Mononuclear cell (primary cell): ENCODE results near the gene NPAS1. TPM values are rescaled to one million over a fixed set of nuclear protein-coding genes. Genes with fewer than 3 reads are reported as not detected.
"Not testable (repeated sequence)": the region's sequence is repeated elsewhere in the genome, so short reads cannot be mapped to it uniquely, and the experiment has no call there.

ENCODE experiments used
- H3K27me3 ChIP-seq: 2 replicates; pipeline ENCODE4 v1.6.0; 2011; ENCODE audit warnings: low read length, control low read depth; ENCODE audit not compliant: insufficient read depth
- H3K4me1 ChIP-seq: 2 replicates; pipeline ENCODE4 v1.5.1; 2011; ENCODE audit warnings: mild to moderate bottlenecking, low read length, control low read depth; ENCODE audit not compliant: insufficient read depth
- H3K4me3 ChIP-seq: 2 replicates; pipeline ENCODE4 v1.5.1; 2011; ENCODE audit warnings: mild to moderate bottlenecking, low read length, moderate library complexity
- H3K9me3 ChIP-seq: 2 replicates; pipeline ENCODE4 v1.5.1; 2011; ENCODE audit warnings: low read depth, mild to moderate bottlenecking, control low read depth, low read length
- total RNA-seq: library from RNA; depleted of rRNA; stranded (reverse); fragments of >200 nt; gene quantifications from one replicate; pipeline ENCODE4 v1.2.3, GENCODE V29; 2012

The NPAS1 gene
- total RNA-seq, 1 donor, result 0.10 TPM

GRCh38 chr19:47002106-47002766 lies 17.4 kb upstream of the NPAS1 start:
- Histone ChIP-seq H3K9me3 (no peaks in the 10 kb centered on the region), H3K27me3 (peaks cover 3% of the 10 kb centered on the region), H3K4me3 (no peak overlapping the region), H3K4me1 (no peaks in the 10 kb centered on the region)

DNA sequence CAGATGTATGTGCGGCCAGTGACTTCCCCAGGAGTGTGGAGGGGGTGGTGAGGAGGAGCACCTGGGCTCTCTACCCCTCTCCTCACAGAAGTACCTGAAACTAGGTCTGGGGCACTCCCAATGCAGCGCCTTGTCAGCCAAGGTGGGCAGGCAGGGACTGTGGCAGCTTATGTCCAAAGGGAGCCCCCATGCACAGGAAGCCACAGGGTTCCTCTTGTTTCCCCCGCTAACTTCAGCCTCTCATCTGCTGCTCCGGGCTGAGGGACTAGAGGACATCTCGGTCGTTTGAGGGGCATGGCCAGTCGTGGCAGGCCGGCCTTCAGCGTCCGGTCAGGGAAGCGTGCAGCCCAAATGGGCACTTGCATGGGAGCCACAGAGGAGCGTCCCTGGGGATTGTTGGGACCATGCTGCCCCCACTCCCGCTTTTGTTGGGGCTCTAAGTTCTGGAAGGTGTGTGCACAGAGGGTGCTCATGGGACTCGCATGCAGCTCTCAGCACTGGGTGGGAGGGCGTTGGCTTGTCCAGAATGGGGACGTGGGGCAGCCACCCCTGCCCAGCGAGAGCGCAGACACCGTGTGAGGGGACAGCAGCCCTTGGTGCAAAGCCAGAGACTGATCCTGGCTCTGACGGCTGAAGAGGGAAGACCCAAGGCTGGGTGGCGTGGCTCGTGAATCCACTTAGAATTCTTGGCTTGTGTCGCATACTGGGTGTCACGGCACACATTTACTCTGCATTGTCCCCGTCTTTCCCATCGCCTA lies 16.6 kb upstream of the NPAS1 start:
- Histone ChIP-seq H3K27me3 (peaks cover 3% of the 10 kb centered on the region), H3K4me3 (no peak overlapping the region), H3K9me3 (no peaks in the 10 kb centered on the region), H3K4me1 (no peaks in the 10 kb centered on the region)

GRCh38 chr19:47003611-47004465 lies 15.8 kb upstream of the NPAS1 start:
- H3K4me3 ChIP-seq, result no peak overlapping the region

DNA sequence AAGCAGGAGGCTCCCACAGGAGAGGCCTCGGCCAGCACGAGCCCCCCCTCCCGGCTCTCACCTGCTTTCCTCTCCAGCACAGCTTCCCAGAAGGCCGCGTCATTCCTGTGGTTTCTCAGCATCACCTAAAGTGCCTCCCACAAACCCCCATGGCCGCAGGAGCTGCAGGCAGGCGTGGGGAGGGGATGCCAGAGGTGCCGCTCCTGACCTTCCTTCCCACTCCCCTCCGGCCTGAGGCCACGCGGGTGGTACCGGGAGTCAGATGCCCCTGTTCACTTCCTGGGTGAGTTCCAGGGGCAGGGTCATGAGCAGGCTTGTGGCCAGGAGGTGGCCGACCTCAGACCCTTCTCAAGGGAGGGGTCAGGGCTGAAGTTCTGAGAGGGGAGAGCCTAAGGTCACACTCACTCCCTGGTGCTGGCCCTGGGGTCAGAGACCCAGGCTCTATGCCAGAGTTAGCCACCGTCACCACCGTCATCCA lies 14.4 kb upstream of the NPAS1 start:
- H3K4me1 ChIP-seq, result no peaks in the 10 kb centered on the region
- peaks cover 3% of the 10 kb centered on the region for H3K27me3 ChIP-seq
- no peak overlapping the region for H3K4me3 ChIP-seq
- no peaks in the 10 kb centered on the region for H3K9me3 ChIP-seq

More at GRCh38 chr19:47003611-47004465, 15.8 kb upstream of the NPAS1 start:
- Histone ChIP-seq H3K9me3 (no peaks in the 10 kb centered on the region), H3K27me3 (peaks cover 3% of the 10 kb centered on the region), H3K4me1 (no peaks in the 10 kb centered on the region)

DNA sequence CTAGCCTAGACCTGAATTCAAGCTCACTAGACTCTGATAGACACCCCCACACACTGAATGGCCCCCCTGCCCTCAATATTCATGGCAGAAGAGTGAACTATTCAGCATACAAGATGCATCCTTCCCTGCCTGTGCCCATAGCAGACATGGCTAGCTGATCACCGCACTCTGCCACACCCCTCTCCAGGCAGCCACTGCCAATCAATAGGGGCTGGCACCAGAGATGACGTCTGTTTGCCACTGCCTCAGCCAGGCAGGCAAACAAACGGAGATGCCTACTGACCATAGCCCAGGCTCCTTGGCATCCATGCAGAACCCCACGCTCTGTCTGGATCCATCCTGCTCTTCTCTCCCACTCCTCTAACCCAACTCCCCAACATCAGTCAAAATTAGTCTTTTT lies 13.8 kb upstream of the NPAS1 start:
- Histone ChIP-seq H3K27me3 (peaks cover 3% of the 10 kb centered on the region), H3K4me1 (no peaks in the 10 kb centered on the region), H3K9me3 (no peaks in the 10 kb centered on the region), H3K4me3 (no peak overlapping the region)

GRCh38 chr19:47006496-47006895 lies 13.1 kb upstream of the NPAS1 start:
- no peaks in the 10 kb centered on the region for H3K4me1 ChIP-seq
- no peaks in the 10 kb centered on the region for H3K9me3 ChIP-seq
- peaks cover 3% of the 10 kb centered on the region for H3K27me3 ChIP-seq
- no peak overlapping the region for H3K4me3 ChIP-seq

DNA sequence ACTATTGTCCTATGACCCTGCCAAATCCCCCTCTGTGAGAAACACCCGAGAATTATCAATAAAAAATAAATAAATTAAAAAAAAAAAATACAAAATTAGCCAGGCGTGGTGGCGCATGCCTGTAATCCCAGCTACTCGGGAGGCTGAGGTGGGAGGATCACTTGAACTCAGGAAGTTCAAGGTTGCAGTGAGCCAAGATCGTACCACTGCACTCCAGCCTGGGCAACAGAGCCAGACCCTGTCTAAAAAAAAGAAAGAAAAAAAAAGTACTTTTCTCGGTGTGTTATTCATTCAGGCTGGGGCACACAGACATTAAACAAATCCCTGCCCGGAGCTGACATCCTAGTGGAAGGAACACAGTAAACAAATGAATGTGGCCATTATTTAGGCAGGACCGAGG lies 9.1 kb upstream of the NPAS1 start:
- H3K9me3 ChIP-seq, H3K4me1 ChIP-seq, H3K4me3 ChIP-seq, H3K27me3 ChIP-seq: not testable (repeated sequence)

GRCh38 chr19:47012617-47013016 lies 7.0 kb upstream of the NPAS1 start:
- no peak overlapping the region for H3K4me3 ChIP-seq

DNA sequence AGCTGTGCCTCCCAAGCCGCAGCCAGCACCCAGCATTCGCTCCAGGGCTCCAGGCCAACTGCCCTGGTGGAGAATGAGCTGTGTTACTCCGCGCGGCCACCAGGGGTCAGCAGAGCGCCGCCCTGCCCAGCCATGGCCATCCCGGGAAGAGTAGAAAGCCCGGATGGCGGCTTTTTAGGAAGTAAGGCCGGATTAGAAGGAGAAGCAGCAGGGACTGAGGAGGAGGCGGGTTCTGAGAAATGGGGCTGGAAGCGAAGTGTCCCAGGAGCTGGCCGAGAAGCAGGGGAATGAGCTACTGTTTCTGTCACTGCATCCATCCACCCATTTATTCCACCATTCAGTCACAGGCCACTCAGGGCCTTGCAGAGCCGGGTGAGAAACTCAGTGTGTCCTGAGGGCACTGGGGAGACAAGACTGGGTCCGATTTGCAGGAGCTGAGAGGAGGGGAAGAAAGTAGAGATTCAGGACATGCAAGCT lies 6.6 kb upstream of the NPAS1 start:
- H3K4me3 ChIP-seq, result no peak overlapping the region
- no peaks in the 10 kb centered on the region for H3K9me3 ChIP-seq
- no peaks in the 10 kb centered on the region for H3K27me3 ChIP-seq
- H3K4me1 ChIP-seq, result peaks cover 3% of the 10 kb centered on the region

More at GRCh38 chr19:47012617-47013016, 7.0 kb upstream of the NPAS1 start:
- H3K4me1 ChIP-seq, result peaks cover 3% of the 10 kb centered on the region
- H3K9me3 ChIP-seq, result no peaks in the 10 kb centered on the region
- H3K27me3 ChIP-seq, result no peaks in the 10 kb centered on the region

- Histone ChIP-seq H3K4me1 (peaks cover 14% of the 10 kb centered on the region), H3K4me3 (no peak overlapping the region), H3K9me3 (no peaks in the 10 kb centered on the region), H3K27me3 (peaks cover 42% of the 10 kb centered on the region)
Observed at GRCh38 chr19:47018923-47019322, 714 bp upstream of the NPAS1 start.

DNA sequence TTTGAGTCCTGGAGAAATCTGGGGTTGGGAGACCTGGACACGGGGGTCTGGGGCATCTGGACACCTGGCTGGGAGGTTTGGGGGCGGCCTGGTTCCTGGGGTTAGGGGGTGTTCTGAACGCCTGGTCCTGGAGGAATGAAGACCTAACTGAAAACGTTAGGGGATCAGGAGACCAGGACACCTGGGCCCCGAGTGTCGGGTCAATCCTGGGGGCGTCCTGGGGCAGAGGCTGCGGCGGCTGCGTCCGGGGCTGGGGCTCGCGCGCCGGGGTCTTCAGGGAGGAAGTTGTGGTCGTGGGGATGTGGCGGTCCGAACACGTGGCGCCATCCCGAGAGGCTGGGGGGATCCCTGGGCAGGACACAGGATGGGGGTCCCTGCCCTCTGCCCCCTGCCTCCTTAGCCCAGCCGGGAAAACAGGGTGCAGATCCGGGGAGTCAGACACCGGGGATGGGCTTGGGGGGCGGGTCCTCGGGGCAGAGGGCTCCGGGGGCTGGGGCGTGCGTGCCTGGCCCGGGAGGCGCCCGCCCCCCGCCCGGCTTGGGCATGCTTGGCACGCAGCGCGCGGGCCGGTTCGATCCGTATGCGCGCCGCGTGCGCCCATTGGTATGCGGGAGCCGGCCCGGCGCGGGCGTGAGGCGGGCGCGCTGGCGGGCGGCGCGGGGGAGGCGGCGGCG lies 632 bp downstream of the NPAS1 start:
- Histone ChIP-seq H3K27me3 (peaks cover 49% of the 10 kb centered on the region), H3K4me3 (no peak overlapping the region), H3K9me3 (no peaks in the 10 kb centered on the region), H3K4me1 (peaks cover 14% of the 10 kb centered on the region)

DNA sequence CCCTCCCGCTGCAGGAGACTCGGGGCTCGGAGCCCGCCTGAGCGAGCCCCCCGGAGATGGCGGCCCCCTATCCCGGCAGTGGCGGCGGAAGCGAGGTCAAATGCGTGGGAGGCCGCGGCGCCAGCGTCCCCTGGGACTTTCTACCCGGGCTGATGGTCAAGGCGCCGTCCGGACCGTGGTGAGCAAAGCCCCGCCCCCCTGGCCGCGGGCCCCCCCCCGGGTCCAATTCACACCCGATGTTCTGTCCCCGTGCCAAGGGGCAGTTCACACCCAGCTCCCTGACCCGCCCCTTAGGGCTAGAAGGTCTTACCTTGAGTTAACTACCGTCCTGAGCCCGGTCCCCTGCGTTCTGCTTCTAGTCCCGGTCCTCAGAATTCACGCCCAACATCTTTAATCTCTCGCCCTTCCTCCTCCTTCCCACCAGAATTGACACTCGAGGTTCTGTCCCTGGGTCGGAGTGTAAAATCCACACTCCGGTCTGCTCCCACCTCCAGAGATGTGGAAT lies 1.4 kb downstream of the NPAS1 start:
- peaks cover 49% of the 10 kb centered on the region for H3K27me3 ChIP-seq
- peaks cover 14% of the 10 kb centered on the region for H3K4me1 ChIP-seq
- no peaks in the 10 kb centered on the region for H3K9me3 ChIP-seq
- no peak overlapping the region for H3K4me3 ChIP-seq

- H3K9me3 ChIP-seq, result no peaks in the 10 kb centered on the region
- H3K4me3 ChIP-seq, result no peak overlapping the region
- H3K4me1 ChIP-seq, result peaks cover 14% of the 10 kb centered on the region
- H3K27me3 ChIP-seq, result peaks cover 49% of the 10 kb centered on the region
Observed at GRCh38 chr19:47021536-47022139, 2.0 kb downstream of the NPAS1 start.

DNA sequence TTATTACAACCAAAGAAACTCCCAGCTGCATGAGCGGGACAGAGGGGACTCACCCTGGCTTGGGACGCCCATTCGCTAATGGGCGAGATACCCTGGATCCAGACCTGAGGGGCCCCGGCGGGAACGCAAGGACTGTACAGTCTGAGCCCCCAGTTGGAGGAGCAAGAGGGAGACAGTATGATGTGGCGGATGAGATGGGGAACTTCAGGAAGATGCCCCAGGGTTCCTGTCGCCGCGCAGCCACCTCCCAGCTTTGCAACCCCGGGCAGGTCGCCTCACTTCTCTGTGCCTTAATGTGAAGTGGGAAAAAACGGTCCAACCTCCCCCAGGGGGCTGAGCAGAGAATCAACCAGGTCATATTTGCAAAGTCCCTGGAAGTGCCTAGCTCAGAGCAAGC lies 2.5 kb downstream of the NPAS1 start:
- Histone ChIP-seq H3K4me1 (peaks cover 14% of the 10 kb centered on the region), H3K4me3 (no peak overlapping the region), H3K27me3 (peaks cover 52% of the 10 kb centered on the region), H3K9me3 (no peaks in the 10 kb centered on the region)
